SU-DHL-6 (cell line): ENCODE results near the gene CORO7.

Experiments used
- EZH2phosphoT487 ChIP-seq: fragments of 200-600 bp; sonication (generic), shearing (Covaris generic); conservative IDR thresholded peaks from 2 replicates; pipeline ENCODE4 v1.6.1; 2018; ENCODE audit warnings: mild to moderate bottlenecking, antibody characterized with exemption, low read length, moderate library complexity, mixed read lengths
- TF ChIP-seq, protein P1 (sequence below): fragments of 200-600 bp; sonication (generic); IDR thresholded peaks from one replicate; pipeline ENCODE4 v1.5.1; 2017; ENCODE audit warnings: antibody characterized with exemption, mild to moderate bottlenecking, low read length, moderate library complexity; ENCODE audit not compliant: insufficient read depth, poor library complexity, severe bottlenecking

DNA sequence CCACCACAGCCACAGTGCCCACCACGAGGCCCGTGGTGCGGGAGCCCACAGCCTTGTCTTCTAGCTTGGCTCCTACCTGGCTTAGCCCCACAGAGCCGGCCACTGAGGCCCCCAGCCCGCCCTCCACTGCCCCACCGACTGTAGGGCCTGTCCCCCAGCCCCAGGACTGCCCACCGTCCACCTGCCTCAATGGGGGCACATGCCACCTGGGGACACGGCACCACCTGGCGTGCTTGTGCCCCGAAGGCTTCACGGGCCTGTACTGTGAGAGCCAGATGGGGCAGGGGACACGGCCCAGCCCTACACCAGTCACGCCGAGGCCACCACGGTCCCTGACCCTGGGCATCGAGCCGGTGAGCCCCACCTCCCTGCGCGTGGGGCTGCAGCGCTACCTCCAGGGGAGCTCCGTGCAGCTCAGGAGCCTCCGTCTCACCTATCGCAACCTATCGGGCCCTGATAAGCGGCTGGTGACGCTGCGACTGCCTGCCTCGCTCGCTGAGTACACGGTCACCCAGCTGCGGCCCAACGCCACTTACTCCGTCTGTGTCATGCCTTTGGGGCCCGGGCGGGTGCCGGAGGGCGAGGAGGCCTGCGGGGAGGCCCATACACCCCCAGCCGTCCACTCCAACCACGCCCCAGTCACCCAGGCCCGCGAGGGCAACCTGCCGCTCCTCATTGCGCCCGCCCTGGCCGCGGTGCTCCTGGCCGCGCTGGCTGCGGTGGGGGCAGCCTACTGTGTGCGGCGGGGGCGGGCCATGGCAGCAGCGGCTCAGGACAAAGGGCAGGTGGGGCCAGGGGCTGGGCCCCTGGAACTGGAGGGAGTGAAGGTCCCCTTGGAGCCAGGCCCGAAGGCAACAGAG, 34.2 kb downstream of the CORO7 start:
- TF ChIP-seq, protein P1, sequence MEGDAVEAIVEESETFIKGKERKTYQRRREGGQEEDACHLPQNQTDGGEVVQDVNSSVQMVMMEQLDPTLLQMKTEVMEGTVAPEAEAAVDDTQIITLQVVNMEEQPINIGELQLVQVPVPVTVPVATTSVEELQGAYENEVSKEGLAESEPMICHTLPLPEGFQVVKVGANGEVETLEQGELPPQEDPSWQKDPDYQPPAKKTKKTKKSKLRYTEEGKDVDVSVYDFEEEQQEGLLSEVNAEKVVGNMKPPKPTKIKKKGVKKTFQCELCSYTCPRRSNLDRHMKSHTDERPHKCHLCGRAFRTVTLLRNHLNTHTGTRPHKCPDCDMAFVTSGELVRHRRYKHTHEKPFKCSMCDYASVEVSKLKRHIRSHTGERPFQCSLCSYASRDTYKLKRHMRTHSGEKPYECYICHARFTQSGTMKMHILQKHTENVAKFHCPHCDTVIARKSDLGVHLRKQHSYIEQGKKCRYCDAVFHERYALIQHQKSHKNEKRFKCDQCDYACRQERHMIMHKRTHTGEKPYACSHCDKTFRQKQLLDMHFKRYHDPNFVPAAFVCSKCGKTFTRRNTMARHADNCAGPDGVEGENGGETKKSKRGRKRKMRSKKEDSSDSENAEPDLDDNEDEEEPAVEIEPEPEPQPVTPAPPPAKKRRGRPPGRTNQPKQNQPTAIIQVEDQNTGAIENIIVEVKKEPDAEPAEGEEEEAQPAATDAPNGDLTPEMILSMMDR: no peak
- no peak for TF ChIP-seq EZH2phosphoT487
